HL-60/S4 treated with retinoic acid at 250 ng/mL for 4 days and 3 days (cell line): ENCODE results near the gene RAD51B.

Experiments
- in situ Hi-C: fragments of 300-500 bp; cut with MboI; formaldehyde crosslinking; loops from 2 replicates; pipeline ENCODE4 v1.7.0; 2022; ENCODE audit warnings: low sequenced_read_pairs

RAD51B gene

GRCh38 chr14:68509188-68509983 lies 689.8 kb downstream of the RAD51B start:
- in situ Hi-C loops, result no loop called here

DNA sequence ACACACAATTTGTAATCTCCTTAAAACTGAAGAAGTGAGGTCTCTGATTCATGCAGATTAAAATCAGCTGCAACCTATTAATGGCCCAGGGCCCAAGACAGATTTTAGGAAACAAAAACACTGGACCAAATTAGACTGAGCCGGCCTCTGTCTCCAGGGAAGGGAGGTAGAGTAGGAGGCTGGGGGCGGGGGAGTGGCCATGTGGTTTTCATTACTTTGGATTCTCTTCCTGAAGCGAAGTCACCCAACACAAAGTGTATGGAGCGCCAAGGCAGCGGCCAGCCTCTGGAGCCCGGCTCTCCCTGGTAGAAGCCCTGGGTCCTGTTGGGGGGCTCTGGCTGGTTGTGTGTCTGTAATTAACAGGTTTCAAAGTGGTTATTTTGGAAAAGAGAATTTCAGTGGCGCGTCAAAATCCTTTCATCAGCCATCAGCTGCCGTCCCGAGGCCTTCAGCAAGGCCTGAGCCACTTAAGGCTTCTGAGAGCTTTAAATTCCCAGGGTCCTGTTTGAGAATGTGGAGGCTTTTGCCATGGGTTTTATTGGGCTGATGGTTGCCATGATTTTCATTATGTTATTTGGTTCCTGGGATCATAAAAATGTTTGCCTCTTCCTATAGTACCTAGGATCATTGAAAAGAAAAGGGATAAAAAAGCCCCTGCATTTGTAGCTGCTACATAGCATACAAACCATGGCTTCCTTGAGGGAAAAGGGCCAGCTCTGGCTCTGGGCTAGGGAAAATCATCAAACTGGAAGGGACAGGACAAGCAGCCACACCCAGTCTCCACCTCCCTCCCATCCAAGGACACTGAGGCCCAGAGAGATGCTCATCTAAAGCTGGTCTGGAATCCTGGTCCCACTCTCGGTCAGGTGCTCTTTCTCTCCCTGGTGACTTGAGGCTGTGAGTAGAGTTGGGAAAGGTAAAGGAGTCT lies 690.9 kb downstream of the RAD51B start:
- in situ Hi-C loops, result no loop called here

DNA sequence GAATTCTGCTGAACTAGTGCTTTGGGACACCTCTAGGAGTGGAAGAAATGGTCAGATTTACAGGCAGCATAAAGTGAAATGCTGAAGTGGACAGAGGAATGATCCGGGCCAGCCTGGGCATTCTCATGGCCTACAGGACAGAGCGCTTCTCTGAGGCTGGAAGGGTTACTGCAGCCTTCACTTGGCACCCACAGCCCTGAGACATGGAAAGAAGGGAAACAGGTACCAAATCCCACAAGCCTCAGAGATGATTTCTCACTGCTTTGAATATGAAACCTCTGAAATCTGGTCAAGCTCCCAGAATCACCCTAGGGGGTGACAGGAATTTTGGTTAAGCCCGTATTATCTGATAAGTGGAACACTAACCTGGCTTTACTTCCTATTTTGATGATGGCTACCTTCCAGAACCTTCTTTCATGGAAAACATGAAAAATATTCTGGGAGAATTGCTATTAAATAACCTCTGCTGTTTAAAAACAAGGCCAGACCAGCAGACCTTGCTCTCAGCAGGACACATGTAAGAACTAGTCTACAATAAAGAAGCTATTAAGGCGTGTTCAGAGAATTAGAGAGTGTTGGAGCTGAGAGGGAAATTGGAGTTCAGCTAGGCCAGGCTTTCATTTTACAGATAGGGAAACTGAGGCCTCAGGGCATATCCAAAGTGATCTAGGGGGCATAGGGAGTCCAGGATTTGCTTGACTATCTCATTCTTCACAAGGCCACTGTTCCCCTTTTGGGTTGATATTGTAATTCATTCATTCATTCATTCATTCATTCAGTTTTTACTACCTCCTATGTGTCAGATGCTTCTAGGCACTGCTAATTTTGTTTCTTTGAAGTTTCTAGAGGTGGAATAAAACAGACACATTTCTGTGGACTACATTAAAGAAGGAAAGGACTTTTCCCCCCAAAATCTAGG lies 691.8 kb downstream of the RAD51B start:
- in situ Hi-C loops, result no loop called here

DNA sequence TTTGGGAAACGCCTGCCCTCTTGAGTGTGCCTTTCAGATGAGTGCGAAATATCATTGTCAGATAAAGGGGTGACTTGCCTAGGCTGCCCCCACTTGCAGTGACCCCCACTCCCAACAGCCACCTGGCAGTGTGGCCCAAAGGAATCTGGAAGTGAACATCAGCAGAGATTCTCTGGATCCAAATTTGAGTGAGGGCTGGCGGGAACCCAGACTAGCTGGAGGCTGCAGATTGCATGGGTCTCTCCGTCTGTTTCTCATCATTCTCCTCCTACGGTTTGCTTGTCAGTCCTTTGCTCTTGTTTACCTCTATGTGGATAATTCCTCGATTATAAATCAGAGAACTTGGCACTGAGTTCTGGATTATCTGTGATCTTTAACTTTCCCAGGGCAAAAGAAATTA lies 692.5 kb downstream of the RAD51B start:
- in situ Hi-C loops, result no loop called here

- in situ Hi-C loops, result no loop called here
Measured at GRCh38 chr14:68513137-68513536, 693.6 kb downstream of the RAD51B start.

GRCh38 chr14:68513838-68514607 lies 694.4 kb downstream of the RAD51B start:
- in situ Hi-C loops, result no loop called here

GRCh38 chr14:68514608-68515194 lies 695.1 kb downstream of the RAD51B start:
- in situ Hi-C loops, result no loop called here

GRCh38 chr14:68516342-68516741 lies 696.8 kb downstream of the RAD51B start:
- in situ Hi-C loops, result no loop called here

DNA sequence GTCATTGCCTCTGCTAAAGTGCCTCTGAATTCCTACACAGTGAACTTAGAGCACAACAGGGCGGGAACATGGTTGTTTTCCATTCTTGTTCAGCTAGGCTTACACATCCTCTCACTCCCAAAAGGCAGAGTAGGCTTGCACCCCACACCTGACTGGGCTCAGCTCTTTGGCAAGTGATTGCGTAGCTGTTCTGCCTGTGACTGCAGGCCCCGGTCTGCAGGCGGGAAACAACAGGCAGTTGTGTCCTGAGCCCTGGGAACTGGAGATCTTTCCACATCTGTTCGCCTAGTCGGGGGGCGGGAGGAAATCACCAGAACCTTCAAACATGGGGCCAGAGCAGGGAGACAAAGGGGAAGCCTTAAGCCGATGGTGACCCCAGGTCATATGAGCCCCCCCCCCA lies 698.6 kb downstream of the RAD51B start:
- in situ Hi-C loops, result no loop called here

DNA sequence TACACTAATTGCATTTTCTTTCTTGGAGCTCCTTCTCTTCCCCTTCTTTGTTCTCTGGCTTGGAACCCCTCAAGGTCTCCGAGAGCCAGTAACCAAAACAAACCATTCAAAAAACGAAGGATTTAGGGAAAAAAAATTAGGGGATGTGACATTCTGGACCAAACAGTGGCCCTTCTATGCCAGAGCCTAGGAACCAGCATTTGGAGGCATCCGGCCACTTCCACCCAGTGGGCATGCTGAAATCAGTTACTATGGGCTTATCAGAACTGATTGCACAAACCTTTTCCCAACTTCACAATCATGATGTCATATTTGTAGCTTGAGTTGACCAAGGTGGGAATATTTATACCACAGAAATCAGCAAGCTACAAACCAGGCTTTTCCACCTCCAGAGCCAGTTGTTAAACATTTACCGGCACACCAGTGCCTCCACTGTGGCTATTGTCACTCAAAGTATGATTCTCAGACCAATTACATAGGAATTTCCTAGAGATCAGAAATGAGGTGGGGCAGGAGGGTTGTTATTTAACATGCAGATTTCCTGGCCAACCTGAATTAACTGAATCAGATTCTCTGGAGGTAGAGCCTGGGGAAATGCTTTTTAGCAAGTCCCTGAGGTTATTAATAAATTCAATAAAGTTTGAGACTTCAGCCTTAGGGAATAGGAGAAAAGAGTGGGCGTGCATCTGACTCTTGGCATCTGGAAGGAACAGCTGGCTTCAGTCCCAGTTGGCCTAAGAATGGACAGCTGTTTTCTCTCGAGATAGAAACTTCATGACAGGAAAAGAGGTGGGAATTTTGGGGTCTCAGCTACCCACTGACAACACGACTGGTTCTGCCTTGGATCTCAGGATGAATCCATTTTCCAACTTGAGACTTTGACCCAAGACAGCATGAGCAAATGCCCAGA lies 699.4 kb downstream of the RAD51B start:
- in situ Hi-C loops, result no loop called here

- in situ Hi-C loops, result no loop called here
Measured at GRCh38 chr14:68519671-68520187, 700.1 kb downstream of the RAD51B start.

DNA sequence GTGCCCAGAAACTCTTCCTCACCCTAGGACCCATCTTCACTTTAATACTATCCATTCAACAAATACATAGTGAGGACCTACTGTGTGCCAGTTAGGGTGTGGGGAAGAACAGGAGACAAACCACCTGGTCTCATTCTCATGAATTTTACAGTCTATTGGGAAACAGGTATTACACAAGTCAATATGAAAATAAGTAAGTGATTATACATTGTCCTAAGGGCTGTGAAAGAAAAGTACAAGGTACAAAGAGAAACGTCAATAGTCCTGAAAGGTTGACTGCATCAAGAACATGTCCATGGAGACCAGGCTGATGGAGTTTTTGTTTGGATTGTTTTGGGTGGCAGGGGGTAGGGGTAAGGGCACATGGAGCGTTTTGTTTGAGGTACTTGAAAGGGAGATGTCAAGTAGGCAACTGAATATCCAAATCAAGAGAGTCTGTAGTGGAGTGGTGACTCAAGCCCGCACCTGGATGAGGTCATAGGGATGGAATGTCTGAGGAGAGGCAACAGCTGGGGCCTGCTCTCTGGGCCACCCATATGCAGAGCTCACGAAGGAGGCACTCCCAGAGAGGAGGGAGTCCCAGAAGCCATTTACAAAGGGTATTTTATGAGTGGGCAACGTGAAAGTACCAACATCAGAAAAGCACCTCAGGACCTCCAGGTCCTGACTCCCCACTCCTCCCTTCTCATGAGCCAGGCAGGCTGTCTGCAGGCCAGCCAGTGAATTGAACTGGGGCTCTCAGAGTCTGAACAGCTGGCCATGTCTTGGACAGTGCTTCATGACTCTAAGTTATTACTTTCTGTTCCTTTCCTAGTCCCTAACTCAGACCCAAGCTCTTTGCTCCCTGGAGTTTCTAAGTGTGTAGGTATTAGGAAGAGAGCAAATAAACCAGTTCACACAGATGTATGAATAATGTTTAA lies 701.3 kb downstream of the RAD51B start:
- in situ Hi-C loops, result no loop called here

- in situ Hi-C loops, result no loop called here
Measured at GRCh38 chr14:68521557-68521901, 702.0 kb downstream of the RAD51B start.

- in situ Hi-C loops, result no loop called here
Measured at GRCh38 chr14:68521961-68522509, 702.5 kb downstream of the RAD51B start.

DNA sequence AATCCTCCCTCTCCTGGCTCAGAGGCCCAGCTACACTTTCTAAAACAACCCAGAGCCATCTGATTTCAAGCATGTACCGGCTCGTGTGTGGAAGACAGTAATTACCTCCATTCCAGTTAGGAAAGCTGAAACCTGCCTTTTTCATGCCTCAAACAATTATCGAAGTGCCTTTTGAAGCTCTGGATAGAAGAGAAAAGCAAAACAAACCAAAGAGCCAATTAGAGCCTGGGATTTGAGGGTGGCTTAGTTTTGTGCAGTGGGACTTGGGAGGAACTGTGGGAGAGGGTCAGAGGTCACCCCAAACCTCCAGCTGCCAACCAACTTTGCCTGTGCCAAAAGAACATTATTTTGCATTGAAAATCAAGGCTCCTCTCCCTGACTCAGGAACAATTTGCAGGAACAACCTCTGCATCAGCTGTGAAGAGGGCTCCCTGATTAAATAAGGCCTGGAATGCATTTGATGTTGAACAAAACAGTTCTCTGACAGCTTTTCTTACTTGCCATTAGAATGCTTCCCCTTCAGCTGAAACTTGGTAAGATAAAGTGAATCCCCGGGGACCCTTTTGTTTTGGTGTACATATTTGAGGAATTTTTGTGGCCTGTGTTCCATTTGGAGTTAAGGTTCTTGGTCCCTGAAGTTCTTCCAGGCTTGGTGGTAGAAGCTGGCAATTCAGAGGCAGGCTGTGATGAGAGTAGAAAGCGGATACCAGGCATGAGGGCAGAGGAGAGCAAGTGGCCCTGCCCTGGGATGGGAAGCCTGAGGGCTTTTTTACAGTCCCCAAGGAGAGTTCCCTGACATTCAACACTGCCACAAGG lies 703.1 kb downstream of the RAD51B start:
- in situ Hi-C loops, result no loop called here

DNA sequence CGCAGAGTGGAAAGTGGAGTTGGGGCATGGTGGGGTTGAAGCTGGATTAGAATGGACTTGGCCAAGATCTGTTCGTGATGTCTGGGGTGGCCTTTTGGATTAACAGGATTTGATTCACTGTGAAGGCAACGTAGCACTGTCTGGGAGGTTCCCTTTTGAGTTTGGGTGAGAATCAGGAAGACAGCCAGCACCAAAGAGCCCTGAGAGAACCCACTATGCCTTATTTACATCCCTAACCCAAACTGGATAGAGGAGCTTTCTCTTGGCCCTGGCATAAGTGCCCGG lies 703.7 kb downstream of the RAD51B start:
- in situ Hi-C loops, result no loop called here
